Measurements from ENCODE around the gene ERN2.

The ERN2 gene

GRCh38 chr16:23711785-23712184 is 1.2 kb downstream of the ERN2 start:
- TF ChIP-seq CTCF (IDR thresholded peaks at IDR 0.05; ENCODE audit: insufficient read depth, low read depth, low read length, missing control alignments): no peak
- no peak for DNase-seq (ENCODE audit: low read depth)

GRCh38 chr16:23710504-23710903 is 2.5 kb downstream of the ERN2 start:
- no peak overlapping the region for H3K4me3 ChIP-seq (ENCODE audit: low read length)
- TF ChIP-seq CTCF (IDR thresholded peaks at IDR 0.05; ENCODE audit: insufficient read depth, low read depth, low read length, missing control alignments): no peak
- no peak for DNase-seq (ENCODE audit: low read depth)

More at GRCh38 chr16:23711785-23712184, 1.2 kb downstream of the ERN2 start:
- no peak overlapping the region for H3K4me3 ChIP-seq (ENCODE audit: low read length)

GRCh38 chr16:23710008-23710407 is 3.0 kb downstream of the ERN2 start:
- no peak for TF ChIP-seq CTCF (IDR thresholded peaks at IDR 0.05; ENCODE audit: insufficient read depth, low read depth, low read length, missing control alignments)
- H3K4me3 ChIP-seq (ENCODE audit: low read length): no peak overlapping the region
- no peak for DNase-seq (ENCODE audit: low read depth)

GRCh38 chr16:23709536-23709935 is 3.5 kb downstream of the ERN2 start:
- no peak overlapping the region for H3K4me3 ChIP-seq (ENCODE audit: low read length)
- DNase-seq (ENCODE audit: low read depth): no peak
- TF ChIP-seq CTCF (IDR thresholded peaks at IDR 0.05; ENCODE audit: insufficient read depth, low read depth, low read length, missing control alignments): no peak

- no peak for DNase-seq (ENCODE audit: low read depth)
- TF ChIP-seq CTCF (IDR thresholded peaks at IDR 0.05; ENCODE audit: insufficient read depth, low read depth, low read length, missing control alignments): no peak
- no peak overlapping the region for H3K4me3 ChIP-seq (ENCODE audit: low read length)
These were observed 6.6 kb downstream of the ERN2 start for GRCh38 chr16:23706439-23706838.

DNA sequence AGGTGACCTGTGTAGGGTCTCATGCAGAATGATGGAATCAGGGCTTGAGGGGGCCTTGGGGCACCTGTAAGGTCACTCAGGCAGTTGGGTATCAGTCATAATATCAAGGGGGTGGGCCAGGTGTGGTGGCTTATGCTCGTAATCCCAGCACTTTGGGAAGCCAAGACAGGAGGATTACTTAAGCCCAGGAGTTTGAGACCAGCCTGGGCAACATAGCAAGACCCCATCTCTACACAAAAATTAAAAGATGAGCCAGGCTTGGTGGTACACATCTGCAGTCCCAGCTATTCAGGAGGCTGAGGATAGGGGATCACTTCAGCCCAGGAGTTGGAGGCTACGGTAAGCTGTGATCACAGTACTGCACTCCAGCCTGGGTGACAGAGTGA is 7.5 kb downstream of the ERN2 start:
- TF ChIP-seq CTCF (IDR thresholded peaks at IDR 0.05; ENCODE audit: insufficient read depth, low read depth, low read length, missing control alignments): no peak
- no peak for DNase-seq (ENCODE audit: low read depth)
- no peak overlapping the region for H3K4me3 ChIP-seq (ENCODE audit: low read length)

DNA sequence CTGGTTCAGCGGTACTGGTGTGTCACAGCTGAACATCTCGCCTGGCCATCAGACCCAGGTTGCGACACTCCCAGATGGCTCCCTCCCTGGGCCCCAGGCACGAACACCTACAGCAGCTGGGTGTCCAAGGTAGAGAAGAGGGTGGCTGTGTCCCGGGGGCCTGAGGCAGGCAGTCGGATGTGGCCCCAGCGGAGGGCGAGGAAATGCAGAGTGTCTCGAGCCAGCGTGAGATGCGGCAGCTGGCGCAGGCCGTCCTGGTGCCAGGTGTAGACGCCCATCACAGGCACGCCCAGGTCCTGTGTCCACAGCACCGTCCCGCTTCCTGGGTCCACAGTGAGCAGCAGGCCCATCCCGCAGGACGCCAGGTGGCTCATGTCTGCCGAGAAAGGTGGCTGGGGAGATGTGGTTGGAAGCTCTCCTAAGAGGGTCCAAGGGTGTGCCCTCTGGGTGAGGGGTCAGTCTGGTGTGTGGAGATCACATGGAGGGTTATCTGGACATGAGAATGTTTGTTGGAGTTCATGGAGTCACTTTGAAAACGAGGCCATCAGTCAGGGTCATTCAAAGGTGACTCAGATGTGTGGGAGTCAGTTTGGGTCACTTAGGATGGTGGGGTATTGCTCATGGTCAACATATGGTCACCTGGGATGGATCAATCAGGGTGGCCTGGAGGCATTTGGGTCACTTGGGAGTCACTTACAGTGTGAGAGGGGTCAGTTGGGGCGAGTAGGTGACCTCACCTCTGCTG is 8.1 kb downstream of the ERN2 start:
- no peak for DNase-seq (ENCODE audit: low read depth)
- no peak for TF ChIP-seq CTCF (IDR thresholded peaks at IDR 0.05; ENCODE audit: insufficient read depth, low read depth, low read length, missing control alignments)
- H3K4me3 ChIP-seq (ENCODE audit: low read length): no peak overlapping the region

Measured in epithelial cell of esophagus (primary cell).